Testis (tissue), 3 donors: ENCODE results near the gene OTOGL. TPM values are rescaled to one million over a fixed set of nuclear protein-coding genes. Genes with fewer than 3 reads are reported as not detected.

Source experiments
- DNase-seq: peaks from one replicate; pipeline ENCODE4 v3.0.0-alpha.2; 2019
- H3K27ac ChIP-seq, 2 donors: fragments of 200-600 bp; sonication (generic); one replicate each; pipeline ENCODE4 v1.5.1; 2019
- H3K27me3 ChIP-seq: fragments of 200-600 bp; sonication (generic); one replicate; pipeline ENCODE4 v1.5.1; 2019
- H3K36me3 ChIP-seq: fragments of 200-600 bp; sonication (generic); one replicate; pipeline ENCODE4 v1.5.1; 2017; ENCODE audit warnings: low read depth; ENCODE audit errors: missing control alignments
- H3K4me1 ChIP-seq: fragments of 200-600 bp; sonication (generic); one replicate; pipeline ENCODE4 v1.5.1; 2019
- H3K4me3 ChIP-seq, 2 donors: fragments of 200-600 bp; sonication (generic); one replicate each; pipeline ENCODE4 v1.5.1; 2017 to 2019
- H3K9me3 ChIP-seq: fragments of 200-600 bp; sonication (generic); one replicate; pipeline ENCODE4 v1.5.1; 2017
- CTCF ChIP-seq, 3 experiments: fragments of 450-650 bp in 2 of 3; fragments of 200-600 bp in 1 of 3; sonication (generic) in 1 of 3; IDR thresholded peaks; one replicate each; pipeline ENCODE4 v1.5.1; 2016 to 2019; ENCODE audit warnings: antibody characterized with exemption in 3 of 3, mild to moderate bottlenecking in 2 of 3, moderate library complexity in 1 of 3
- POLR2A ChIP-seq: fragments of 450-650 bp; IDR thresholded peaks from one replicate; pipeline ENCODE4 v1.6.1; 2017; ENCODE audit warnings: antibody characterized with exemption, mild to moderate bottlenecking, moderate library complexity
- WGBS, 2 donors: methylation state at CpG; one replicate each; pipeline ENCODE4 v1.1.5; 2018; 5-methylcytosine and 5-hydroxymethylcytosine counted together
- intact Hi-C: fragments of 100-400 bp; cut with DNase I; formaldehyde crosslinking; loops from one replicate; pipeline ENCODE4 v1.15.1; 2023; ENCODE audit warnings: low total_unique reads
- polyA plus RNA-seq: library from polyadenylated mRNA; stranded (reverse); fragments of 350-450 nt; fragmentation: Illumina TruSeq; extraction: RNeasy Lipid Tissue Mini Kit (QIAGEN cat#74804); gene quantifications from one replicate; pipeline ENCODE4 v1.2.3, GENCODE V29; 2014; ENCODE audit warnings: low read depth, low replicate concordance; ENCODE audit not compliant: insufficient read depth
- total RNA-seq, 2 donors: library from RNA; depleted of rRNA; stranded (reverse); fragments of >200 nt; gene quantifications; one replicate each; pipeline ENCODE4 v1.2.3, GENCODE V29; 2016

OTOGL gene
- total and polyA plus RNA-seq, 3 donors from 2014 or later: 0.87 to 0.88 (median 0.87) TPM

DNA sequence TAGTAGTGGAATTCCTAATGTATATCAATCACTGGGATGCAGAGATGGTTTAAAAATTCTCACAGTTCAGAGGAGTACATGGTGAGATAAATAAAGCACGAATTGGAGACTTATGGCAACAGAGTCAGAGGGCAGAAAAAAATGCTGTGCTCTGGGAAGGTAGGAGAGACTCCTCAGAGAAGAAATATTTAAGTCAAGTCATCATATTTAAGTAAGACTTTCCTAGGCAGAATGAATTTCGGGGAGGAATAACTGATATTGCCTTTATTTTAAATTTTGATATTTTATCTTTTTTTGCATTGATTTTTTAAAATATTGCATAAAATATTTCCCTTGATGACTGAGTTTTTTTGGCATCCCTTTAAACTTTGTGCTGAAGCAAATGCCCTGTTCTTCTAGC is 67.4 kb downstream of the OTOGL start:
- WGBS, 2 donors: 69 to 82% methylated on average over 2 of the region's 2 CpGs
- no peak for DNase-seq
- intact Hi-C loops: no loop called here
- Histone ChIP-seq H3K27ac (no peak overlapping the region), H3K36me3 (no peaks in the 10 kb centered on the region), H3K4me1 (no peaks in the 10 kb centered on the region), H3K4me3 (no peak overlapping the region), H3K9me3 (no peaks in the 10 kb centered on the region), H3K27me3 (no peaks in the 10 kb centered on the region)
- TF ChIP-seq POLR2A: no peak

GRCh38 chr12:80168936-80169335 is 69.6 kb downstream of the OTOGL start:
- intact Hi-C loops: no loop called here
- Histone ChIP-seq H3K27ac (no peak overlapping the region), H3K4me3 (no peak overlapping the region), H3K4me1 (no peaks in the 10 kb centered on the region), H3K36me3 (no peaks in the 10 kb centered on the region), H3K9me3 (no peaks in the 10 kb centered on the region), H3K27me3 (no peaks in the 10 kb centered on the region)
- no peak for TF ChIP-seq POLR2A
- TF ChIP-seq CTCF (IDR thresholded peaks at IDR 0.05): no peak
- no peak for DNase-seq

DNA sequence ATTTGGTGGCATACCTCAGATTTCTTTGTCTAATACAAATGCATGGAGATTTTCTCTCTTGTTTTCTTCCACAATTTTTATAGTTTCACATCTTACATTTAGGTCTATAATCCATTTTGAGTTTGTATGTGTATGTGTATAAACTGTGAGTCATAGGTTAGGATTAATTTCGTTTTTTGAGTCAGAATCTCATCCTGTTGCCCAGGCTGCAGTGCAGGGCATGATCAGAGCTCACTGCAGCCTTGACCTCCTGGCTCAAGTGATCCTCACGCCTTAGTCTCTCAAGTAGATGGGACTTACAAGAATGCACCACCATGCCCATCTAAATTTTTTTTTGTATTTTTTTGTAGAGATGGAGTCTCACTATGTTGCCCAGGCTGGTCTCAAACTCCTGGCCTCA is 71.6 kb downstream of the OTOGL start:
- intact Hi-C loops: no loop called here

GRCh38 chr12:80173083-80173864 is 73.9 kb downstream of the OTOGL start:
- Histone ChIP-seq H3K27ac (no peak overlapping the region), H3K4me1 (no peaks in the 10 kb centered on the region), H3K9me3 (no peaks in the 10 kb centered on the region), H3K36me3 (no peaks in the 10 kb centered on the region), H3K27me3 (no peaks in the 10 kb centered on the region), H3K4me3 (no peak overlapping the region)
- intact Hi-C loops: no loop called here
- TF ChIP-seq POLR2A (no peak), CTCF (IDR thresholded peaks at IDR 0.05) (no peak)
- WGBS, 2 donors: 87 to 97% methylated on average over 5 of the region's 5 CpGs
- DNase-seq: no peak

More for the DNA sequence above, 71.6 kb downstream of the OTOGL start:
- Histone ChIP-seq H3K9me3 (no peaks in the 10 kb centered on the region), H3K27me3 (no peaks in the 10 kb centered on the region), H3K4me1 (no peaks in the 10 kb centered on the region), H3K4me3 (no peak overlapping the region), H3K27ac (no peak overlapping the region), H3K36me3 (no peaks in the 10 kb centered on the region)
- DNase-seq: no peak
- TF ChIP-seq CTCF (IDR thresholded peaks at IDR 0.05): no peak
- no peak for TF ChIP-seq POLR2A
- 87 to 98% methylated on average over 2 of the region's 2 CpGs for WGBS, 2 donors

- no peak overlapping the region for H3K27ac ChIP-seq
- intact Hi-C loops: no loop called here
- 86 to 87% methylated on average over 2 of the region's 2 CpGs for WGBS, 2 donors
- no peaks in the 10 kb centered on the region for H3K9me3 ChIP-seq
- DNase-seq: no peak
- H3K27me3 ChIP-seq: no peaks in the 10 kb centered on the region
- no peaks in the 10 kb centered on the region for H3K4me1 ChIP-seq
- H3K36me3 ChIP-seq: no peaks in the 10 kb centered on the region
- TF ChIP-seq CTCF (IDR thresholded peaks at IDR 0.05) (no peak), POLR2A (no peak)
- no peak overlapping the region for H3K4me3 ChIP-seq
Measured at GRCh38 chr12:80175307-80175930, 76.1 kb downstream of the OTOGL start.
